GM18502 (cell line): ENCODE data around the gene KATNB1.
"Not testable (repeated sequence)": the region's sequence is repeated elsewhere in the genome, so short reads cannot be mapped to it uniquely, and the experiment has no call there.

Experiments
- ATAC-seq: cut with Tn5 transposase; IDR thresholded peaks from one replicate; pipeline ENCODE4 v1.9.1; 2021; ENCODE audit warnings: mild to moderate bottlenecking; ENCODE audit not compliant: unreplicated experiment, poor library complexity

KATNB1 gene

GRCh38 chr16:57700781-57701551, 34.6 kb upstream of the KATNB1 start:
- ATAC-seq: no peak

- no peak for ATAC-seq
Measured at GRCh38 chr16:57701759-57702371, 33.7 kb upstream of the KATNB1 start.

DNA sequence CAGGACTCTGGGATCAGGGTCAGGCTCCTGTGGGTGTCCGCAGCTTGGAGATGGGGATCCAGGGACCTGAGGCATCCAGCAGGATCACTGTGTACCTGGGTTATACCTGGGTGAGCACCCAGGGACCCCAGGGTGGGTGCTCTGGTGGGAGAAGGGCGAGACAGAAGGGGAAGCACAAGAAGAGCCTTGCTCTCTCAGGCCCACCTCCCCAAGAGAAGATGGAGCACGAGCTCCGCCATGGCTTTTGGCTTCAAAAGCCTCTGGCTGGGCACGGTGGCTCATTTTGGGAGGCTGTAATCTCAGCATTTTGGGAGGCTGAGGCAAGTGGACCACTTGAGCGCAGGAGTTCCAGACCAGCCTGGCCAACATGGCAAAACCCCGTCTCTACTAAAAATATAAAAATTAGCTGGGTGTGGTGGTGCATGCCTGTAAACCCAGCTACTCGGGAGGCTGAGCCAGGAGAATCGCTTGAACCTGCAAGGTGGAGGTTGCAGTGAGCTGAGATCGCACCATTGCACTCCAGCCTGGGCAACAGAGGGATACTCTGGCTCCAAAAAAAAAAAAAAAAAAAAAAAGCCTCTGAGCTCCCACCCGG, 32.1 kb upstream of the KATNB1 start:
- no peak for ATAC-seq

DNA sequence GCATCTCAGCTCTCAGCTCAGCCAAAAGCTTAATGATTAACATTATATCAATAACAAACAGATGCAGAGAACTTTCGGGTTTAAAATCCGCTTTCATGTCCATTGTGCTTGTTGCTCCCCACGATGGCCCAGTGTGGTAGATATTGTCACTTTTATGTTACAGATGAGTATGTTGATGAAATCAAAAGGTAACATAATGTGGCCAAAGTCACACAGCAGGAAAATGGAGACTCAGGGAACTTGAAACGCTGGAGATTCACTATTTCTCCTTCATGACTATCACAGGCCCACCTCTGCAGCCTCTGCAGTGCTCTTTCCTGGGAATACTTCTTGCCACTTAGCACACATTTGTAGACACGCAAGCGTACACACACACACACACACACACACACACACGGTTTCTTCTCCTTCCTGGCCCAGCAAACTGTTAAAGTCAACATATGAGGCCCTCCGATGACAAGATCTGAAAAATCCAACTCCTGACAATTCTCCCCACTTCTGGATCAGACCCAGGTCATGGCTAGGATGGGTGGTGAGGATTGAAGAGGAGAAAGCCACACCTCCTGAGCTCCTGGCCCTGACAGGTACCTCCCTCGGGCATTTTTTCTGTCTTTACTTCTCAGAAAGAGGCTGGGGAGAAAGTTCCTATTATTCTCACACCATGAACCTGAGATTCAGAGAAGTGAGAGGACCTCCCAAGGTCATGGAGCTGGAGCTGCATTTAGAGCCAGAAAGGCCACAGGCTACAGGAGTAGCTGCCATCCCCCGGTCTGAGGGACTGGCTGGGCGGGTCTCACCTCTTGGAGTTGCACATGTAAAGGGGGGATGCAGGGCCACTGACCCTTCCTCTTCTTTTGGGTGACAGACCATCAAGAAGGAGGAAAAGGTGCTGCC, 31.3 kb upstream of the KATNB1 start:
- ATAC-seq: no peak

GRCh38 chr16:57704905-57705852, 30.4 kb upstream of the KATNB1 start:
- no peak for ATAC-seq

DNA sequence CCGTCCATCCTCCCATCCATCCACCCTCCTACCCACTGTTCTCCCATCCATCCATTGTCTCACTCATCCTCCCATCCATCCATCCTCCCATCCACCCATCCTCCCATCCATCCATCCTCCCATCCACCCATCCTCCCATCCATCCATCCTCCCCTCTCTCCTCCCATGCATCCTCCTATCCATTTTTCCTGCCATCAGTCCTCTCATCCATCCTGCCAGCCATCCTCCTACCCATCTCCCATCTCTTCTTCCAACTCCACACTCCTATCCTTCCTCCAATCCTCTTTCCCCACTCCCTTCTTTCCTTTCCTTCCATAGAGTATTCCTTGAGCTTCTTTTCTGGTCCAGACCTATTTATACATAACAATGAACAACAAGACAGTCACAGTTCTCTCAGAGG, 28.9 kb upstream of the KATNB1 start:
- ATAC-seq: no peak

- no peak for ATAC-seq
Measured at GRCh38 chr16:57707331-57707730, 28.2 kb upstream of the KATNB1 start.

GRCh38 chr16:57708168-57708567, 27.4 kb upstream of the KATNB1 start:
- ATAC-seq: no peak

DNA sequence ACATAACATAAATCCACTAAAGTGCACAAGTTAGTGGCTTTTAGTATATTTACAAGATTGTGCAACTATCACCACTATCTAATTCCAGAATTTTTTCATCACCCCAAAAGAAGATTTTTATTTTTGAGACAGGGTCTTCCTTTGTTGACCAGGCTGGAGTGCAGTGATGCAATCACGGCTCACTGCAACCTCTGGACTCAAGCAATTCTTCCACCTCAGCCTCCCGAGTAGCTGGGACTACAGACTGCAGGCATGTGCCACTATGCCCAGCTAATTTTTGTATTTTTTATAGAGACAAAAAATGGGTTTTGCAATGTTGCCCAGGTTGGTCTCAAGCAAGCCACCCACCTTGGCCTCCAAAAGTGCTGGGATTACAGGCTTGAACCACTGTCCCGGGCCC, 25.9 kb upstream of the KATNB1 start:
- ATAC-seq: no peak

DNA sequence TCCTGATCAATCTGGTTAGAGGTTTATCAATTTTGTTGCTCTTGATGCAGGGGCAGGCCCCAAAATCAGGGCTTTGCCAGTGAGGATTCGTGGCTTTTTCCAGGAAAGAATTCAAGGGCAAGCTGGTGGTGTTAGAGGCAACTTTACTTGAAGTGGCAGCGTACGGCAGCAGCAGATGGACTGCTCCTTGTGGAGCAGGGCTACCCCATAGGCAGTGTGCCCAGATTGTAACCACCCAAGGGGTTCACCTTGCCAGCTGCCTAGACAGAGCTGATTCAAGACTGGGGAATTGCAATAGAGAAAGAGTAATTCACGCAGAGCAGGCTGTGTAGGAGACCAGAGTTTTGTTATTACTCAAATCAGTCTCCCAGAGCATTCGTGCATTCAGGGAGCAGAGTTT, 24.2 kb upstream of the KATNB1 start:
- ATAC-seq: no peak

GRCh38 chr16:57711993-57712392, 23.6 kb upstream of the KATNB1 start:
- no peak for ATAC-seq

DNA sequence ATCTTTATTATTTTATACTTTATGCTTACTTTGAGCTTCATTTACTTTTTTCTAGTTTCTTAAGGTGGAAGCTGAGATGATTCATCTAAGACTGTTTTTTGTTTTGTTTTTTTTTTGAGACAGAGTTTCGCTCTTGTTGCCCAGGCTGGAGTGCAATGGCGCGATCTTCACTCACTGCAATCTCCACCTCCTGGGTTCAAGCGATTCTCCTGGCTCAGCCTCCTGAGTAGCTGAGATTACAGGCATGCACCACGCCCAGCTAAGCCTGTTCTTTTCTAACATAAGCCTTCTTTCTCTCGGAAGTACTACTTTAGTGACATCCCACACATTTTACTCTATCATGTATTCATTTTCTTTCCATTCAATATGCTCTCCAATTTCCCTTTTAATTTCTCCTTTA, 23.0 kb upstream of the KATNB1 start:
- not testable (repeated sequence) for ATAC-seq

DNA sequence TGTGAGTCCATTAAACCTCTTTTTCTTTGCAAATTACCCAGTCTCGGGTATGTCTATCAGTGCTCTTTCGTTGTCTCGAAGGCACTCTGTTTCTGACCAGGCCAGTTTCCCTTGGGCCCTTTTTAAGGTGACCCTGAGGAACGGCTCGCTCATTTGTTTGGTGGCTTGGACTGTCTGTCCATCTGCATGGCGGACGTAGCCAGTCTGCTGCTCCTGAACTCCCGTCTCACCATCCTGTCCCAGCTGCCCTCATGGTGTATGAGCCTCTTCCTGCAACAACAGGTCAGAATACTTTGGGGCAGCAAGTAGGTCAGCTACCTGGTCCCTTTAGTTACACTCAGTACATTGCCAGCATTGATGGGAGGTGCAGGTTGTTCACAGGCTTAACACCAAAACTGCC, 22.0 kb upstream of the KATNB1 start:
- ATAC-seq: no peak

DNA sequence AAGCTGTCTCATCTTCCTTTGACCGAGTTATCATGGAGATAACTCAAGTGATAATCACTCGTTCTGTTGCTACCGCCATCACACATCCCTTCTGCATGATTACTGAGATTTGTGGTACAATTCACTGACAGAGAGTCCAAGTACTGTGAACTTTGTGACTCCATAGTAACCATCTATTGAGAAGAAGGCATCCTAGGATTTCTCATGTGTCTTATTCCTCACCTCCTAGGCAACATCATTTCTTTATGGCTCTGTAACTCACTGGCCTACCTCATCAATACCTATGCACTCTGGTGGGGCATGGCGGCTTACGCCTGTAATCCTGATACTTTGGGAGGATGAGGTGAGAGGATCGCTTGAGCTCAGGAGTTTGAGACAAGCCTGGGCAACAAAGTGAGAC, 21.5 kb upstream of the KATNB1 start:
- no peak for ATAC-seq

GRCh38 chr16:57720142-57720575, 15.4 kb upstream of the KATNB1 start:
- peak; percentile 50 for ATAC-seq

DNA sequence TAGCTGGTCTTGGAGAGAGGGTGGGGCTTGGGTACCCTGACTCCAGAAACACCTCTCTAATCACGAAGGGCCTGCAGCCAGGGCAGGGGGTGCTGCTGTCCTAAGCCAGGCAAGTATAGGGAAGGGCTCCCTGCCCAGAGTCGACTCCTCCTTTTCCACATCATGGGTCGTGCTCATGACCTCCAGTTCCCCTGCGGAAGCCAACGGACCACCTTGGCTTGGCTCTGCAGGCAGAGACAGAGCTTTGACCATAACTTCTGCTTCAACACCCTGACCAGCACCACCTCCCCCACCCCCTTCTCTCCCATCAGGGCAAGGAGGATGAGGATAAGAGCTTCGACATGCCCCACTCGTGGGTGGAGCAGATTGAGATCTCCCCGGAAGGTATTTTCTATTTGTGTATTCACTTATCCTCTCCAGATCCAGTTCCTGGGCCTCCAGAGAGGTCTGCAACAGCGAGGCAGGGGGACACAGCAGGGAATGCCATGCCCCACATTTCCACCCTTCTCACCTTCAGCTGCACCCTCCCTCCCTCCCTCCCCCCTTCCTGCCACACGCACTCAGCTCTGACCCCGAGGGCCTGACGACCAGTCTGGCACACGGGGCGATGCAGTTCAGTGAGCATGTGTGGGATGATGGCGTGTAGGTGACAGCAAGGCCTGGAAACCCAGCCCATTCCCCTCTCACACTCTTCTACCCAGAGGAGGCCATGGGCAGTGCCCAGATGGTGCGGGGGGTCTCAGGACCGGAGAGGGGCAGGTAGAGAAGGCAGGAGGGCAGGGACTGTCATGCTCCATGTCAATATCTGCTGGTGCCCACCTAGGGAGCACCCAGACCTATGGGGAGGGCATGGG, 14.0 kb upstream of the KATNB1 start:
- no peak for ATAC-seq

- ATAC-seq: no peak
Measured at GRCh38 chr16:57722210-57722499, 13.4 kb upstream of the KATNB1 start.

GRCh38 chr16:57722651-57723050, 12.9 kb upstream of the KATNB1 start:
- ATAC-seq: no peak

GRCh38 chr16:57723170-57723569, 12.4 kb upstream of the KATNB1 start:
- ATAC-seq: no peak
